ENCODE data around the gene ADGRG3. TPM values are rescaled to one million over a fixed set of nuclear protein-coding genes. Genes with fewer than 3 reads are reported as not detected.
A peak's percentile ranks its signal among the peaks of the same experiment; 100 is the strongest.

The ADGRG3 gene
- total and polyA plus RNA-seq, 2 of the 13 experiments (the other 11 are each of a cell fraction or from before 2014, with no cell fraction given) = 2.7 to 11.8 TPM

DNA sequence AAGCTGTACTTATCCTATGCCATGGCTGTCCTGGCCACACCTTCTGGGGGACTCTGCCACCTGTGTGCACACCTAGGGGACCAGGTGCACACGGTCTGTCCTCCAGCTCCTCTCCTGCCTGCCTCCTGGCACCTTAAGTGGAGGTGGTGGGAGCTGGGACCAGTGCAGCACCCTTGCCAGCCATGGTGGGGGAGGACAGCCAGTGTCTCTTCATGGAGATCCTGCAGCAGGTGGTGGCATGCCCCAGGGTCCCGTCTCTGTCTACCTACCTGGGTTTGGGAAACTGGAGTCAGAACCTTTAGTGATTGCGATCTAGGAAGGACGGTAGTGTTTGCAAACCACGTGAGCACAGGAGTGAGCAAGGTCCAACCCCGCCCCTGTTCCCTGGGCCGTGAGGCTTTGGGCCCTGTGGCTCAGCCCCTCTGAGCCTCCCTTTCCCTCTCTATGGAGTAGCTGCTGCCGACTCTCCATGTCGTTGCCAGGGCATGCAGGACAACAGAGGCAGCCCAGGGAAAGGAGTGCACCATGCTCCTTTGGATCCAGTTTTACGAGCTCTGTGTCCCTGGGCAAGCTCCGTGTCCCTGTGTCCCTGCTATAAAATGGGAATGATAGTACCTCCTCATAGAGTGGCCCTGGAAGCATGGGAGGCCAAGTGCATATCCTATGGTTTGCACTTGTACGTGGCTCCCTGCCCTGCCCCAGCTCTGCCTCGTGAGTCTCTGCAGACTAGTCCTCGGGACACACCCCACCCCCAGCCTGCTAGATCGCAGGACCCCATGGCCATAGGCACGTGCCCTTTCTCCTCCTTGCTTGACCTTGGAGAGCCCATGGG lies 32.6 kb upstream of the ADGRG3 start (continued):
- TF ChIP-seq, protein P1, sequence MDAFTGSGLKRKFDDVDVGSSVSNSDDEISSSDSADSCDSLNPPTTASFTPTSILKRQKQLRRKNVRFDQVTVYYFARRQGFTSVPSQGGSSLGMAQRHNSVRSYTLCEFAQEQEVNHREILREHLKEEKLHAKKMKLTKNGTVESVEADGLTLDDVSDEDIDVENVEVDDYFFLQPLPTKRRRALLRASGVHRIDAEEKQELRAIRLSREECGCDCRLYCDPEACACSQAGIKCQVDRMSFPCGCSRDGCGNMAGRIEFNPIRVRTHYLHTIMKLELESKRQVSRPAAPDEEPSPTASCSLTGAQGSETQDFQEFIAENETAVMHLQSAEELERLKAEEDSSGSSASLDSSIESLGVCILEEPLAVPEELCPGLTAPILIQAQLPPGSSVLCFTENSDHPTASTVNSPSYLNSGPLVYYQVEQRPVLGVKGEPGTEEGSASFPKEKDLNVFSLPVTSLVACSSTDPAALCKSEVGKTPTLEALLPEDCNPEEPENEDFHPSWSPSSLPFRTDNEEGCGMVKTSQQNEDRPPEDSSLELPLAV (CRISPR knock-in tag; conservative IDR thresholded peaks at IDR 0.05; ENCODE audit: low read depth) = no peak
- TF ChIP-seq, protein P2, sequence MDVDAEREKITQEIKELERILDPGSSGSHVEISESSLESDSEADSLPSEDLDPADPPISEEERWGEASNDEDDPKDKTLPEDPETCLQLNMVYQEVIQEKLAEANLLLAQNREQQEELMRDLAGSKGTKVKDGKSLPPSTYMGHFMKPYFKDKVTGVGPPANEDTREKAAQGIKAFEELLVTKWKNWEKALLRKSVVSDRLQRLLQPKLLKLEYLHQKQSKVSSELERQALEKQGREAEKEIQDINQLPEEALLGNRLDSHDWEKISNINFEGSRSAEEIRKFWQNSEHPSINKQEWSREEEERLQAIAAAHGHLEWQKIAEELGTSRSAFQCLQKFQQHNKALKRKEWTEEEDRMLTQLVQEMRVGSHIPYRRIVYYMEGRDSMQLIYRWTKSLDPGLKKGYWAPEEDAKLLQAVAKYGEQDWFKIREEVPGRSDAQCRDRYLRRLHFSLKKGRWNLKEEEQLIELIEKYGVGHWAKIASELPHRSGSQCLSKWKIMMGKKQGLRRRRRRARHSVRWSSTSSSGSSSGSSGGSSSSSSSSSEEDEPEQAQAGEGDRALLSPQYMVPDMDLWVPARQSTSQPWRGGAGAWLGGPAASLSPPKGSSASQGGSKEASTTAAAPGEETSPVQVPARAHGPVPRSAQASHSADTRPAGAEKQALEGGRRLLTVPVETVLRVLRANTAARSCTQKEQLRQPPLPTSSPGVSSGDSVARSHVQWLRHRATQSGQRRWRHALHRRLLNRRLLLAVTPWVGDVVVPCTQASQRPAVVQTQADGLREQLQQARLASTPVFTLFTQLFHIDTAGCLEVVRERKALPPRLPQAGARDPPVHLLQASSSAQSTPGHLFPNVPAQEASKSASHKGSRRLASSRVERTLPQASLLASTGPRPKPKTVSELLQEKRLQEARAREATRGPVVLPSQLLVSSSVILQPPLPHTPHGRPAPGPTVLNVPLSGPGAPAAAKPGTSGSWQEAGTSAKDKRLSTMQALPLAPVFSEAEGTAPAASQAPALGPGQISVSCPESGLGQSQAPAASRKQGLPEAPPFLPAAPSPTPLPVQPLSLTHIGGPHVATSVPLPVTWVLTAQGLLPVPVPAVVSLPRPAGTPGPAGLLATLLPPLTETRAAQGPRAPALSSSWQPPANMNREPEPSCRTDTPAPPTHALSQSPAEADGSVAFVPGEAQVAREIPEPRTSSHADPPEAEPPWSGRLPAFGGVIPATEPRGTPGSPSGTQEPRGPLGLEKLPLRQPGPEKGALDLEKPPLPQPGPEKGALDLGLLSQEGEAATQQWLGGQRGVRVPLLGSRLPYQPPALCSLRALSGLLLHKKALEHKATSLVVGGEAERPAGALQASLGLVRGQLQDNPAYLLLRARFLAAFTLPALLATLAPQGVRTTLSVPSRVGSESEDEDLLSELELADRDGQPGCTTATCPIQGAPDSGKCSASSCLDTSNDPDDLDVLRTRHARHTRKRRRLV (CRISPR knock-in tag; IDR thresholded peaks at IDR 0.05) = no peak
- TF ChIP-seq REPIN1 (CRISPR knock-in tag; IDR thresholded peaks at IDR 0.05; ENCODE audit: borderline replicate concordance, low read depth) (no peak), ZNF878 (CRISPR knock-in tag; IDR thresholded peaks at IDR 0.05) (no peak), JUND (CRISPR knock-in tag; IDR thresholded peaks at IDR 0.05) (no peak), ELF4 (CRISPR knock-in tag; IDR thresholded peaks at IDR 0.05; ENCODE audit: borderline replicate concordance) (no peak), SP2 (CRISPR knock-in tag; IDR thresholded peaks at IDR 0.05) (no peak), ATRX (CRISPR knock-in tag; IDR thresholded peaks at IDR 0.05; ENCODE audit: borderline replicate concordance) (0 out of 2 replicates have a peak, but pooled peaks have one; percentile 11), ZNF737 (CRISPR knock-in tag; IDR thresholded peaks at IDR 0.05; ENCODE audit: borderline replicate concordance) (no peak), FOXC1 (CRISPR knock-in tag; IDR thresholded peaks at IDR 0.05; ENCODE audit: borderline replicate concordance) (no peak; the same call in 1 of the 2 replicates), NR2C2 (CRISPR knock-in tag; IDR thresholded peaks at IDR 0.05; ENCODE audit: borderline replicate concordance) (no peak), KDM3A (CRISPR knock-in tag; IDR thresholded peaks at IDR 0.05; ENCODE audit: low read depth) (no peak; the same call in 1 of the 2 replicates), TCF12 (IDR thresholded peaks at IDR 0.05) (no peak), TCF12 (CRISPR knock-in tag; IDR thresholded peaks at IDR 0.05) (no peak), ZNF792 (CRISPR knock-in tag; IDR thresholded peaks at IDR 0.05) (peak; percentile 66; the same call in 1 of the 2 replicates), ZNF468 (CRISPR knock-in tag; IDR thresholded peaks at IDR 0.05) (no peak)
- TF ChIP-seq, protein P3, sequence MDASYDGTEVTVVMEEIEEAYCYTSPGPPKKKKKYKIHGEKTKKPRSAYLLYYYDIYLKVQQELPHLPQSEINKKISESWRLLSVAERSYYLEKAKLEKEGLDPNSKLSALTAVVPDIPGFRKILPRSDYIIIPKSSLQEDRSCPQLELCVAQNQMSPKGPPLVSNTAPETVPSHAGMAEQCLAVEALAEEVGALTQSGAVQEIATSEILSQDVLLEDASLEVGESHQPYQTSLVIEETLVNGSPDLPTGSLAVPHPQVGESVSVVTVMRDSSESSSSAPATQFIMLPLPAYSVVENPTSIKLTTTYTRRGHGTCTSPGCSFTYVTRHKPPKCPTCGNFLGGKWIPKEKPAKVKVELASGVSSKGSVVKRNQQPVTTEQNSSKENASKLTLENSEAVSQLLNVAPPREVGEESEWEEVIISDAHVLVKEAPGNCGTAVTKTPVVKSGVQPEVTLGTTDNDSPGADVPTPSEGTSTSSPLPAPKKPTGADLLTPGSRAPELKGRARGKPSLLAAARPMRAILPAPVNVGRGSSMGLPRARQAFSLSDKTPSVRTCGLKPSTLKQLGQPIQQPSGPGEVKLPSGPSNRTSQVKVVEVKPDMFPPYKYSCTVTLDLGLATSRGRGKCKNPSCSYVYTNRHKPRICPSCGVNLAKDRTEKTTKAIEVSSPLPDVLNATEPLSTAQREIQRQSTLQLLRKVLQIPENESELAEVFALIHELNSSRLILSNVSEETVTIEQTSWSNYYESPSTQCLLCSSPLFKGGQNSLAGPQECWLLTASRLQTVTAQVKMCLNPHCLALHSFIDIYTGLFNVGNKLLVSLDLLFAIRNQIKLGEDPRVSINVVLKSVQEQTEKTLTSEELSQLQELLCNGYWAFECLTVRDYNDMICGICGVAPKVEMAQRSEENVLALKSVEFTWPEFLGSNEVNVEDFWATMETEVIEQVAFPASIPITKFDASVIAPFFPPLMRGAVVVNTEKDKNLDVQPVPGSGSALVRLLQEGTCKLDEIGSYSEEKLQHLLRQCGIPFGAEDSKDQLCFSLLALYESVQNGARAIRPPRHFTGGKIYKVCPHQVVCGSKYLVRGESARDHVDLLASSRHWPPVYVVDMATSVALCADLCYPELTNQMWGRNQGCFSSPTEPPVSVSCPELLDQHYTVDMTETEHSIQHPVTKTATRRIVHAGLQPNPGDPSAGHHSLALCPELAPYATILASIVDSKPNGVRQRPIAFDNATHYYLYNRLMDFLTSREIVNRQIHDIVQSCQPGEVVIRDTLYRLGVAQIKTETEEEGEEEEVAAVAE (CRISPR knock-in tag; IDR thresholded peaks at IDR 0.05; ENCODE audit: borderline replicate concordance) = no peak

All from HepG2 (cell line).